Gastrocnemius medialis (tissue), 4 donors: Measurements from ENCODE around the gene DPH3. TPM values are rescaled to one million over a fixed set of nuclear protein-coding genes. Genes with fewer than 3 reads are reported as not detected.
A peak's percentile ranks its signal among the peaks of the same experiment; 100 is the strongest.

Source experiments
- ATAC-seq, 2 donors: fragments of 150-250 bp; one replicate each; pipeline ENCODE4 v1.9.1; 2016
- DNase-seq, 2 donors: peaks; one replicate each; pipeline ENCODE4 v3.0.0-alpha.2; 2019
- H3K27ac ChIP-seq, 4 donors: fragments of 200-600 bp; sonication (generic); 1 replicate in 1 of 4; 2 replicates in 3 of 4; pipeline ENCODE4 v1.5.1; 2016 to 2018; ENCODE audit warnings: mild to moderate bottlenecking in 2 of 4, moderate library complexity in 1 of 4
- H3K27me3 ChIP-seq, 3 donors: fragments of 200-600 bp; sonication (generic) in 2 of 3; 1 replicate in 1 of 3; 2 replicates in 2 of 3; pipeline versions ENCODE4 v1.5.1 to v1.6.0; 2016 to 2019; ENCODE audit warnings: mild to moderate bottlenecking in 1 of 3, moderate library complexity in 1 of 3
- H3K36me3 ChIP-seq, 2 donors: fragments of 200-600 bp; sonication (generic) in 1 of 2; one replicate each; pipeline ENCODE4 v1.5.1; 2017 to 2018
- H3K4me1 ChIP-seq, 2 donors: fragments of 200-600 bp; sonication (generic) in 1 of 2; one replicate each; pipeline ENCODE4 v1.5.1; 2016 to 2017; ENCODE audit warnings: mild to moderate bottlenecking in 2 of 2
- H3K4me3 ChIP-seq, 4 donors: fragments of 200-600 bp; sonication (generic) in 3 of 4; 1 replicate in 1 of 4; 2 replicates in 3 of 4; pipeline ENCODE4 v1.5.1; 2016 to 2019; ENCODE audit warnings: mild to moderate bottlenecking in 2 of 4
- H3K9me3 ChIP-seq, 3 donors: fragments of 200-600 bp; sonication (generic) in 2 of 3; 1 replicate in 1 of 3; 2 replicates in 2 of 3; pipeline ENCODE4 v1.5.1; 2016 to 2019
- CTCF ChIP-seq, 5 experiments: fragments of 450-650 bp in 3 of 5; fragments of 200-600 bp in 2 of 5; sonication (generic) in 2 of 5; IDR thresholded peaks in 4 of 5; conservative IDR thresholded peaks in 1 of 5; 1 replicate in 4 of 5; 2 replicates in 1 of 5; pipeline ENCODE4 v1.5.1; 2016 to 2019; ENCODE audit warnings: antibody characterized with exemption in 5 of 5, mild to moderate bottlenecking in 3 of 5, moderate library complexity in 3 of 5
- POLR2A ChIP-seq, 2 donors: fragments of 450-650 bp; IDR thresholded peaks; one replicate each; pipeline ENCODE4 v1.6.1; 2017; ENCODE audit warnings: antibody characterized with exemption in 2 of 2, mild to moderate bottlenecking in 2 of 2, moderate library complexity in 2 of 2
- in situ Hi-C, 4 donors: fragments of 200-750 bp; cut with MboI; loops; one replicate each; pipeline versions ENCODE4 v1.15.0 to v1.8.0; 2017; ENCODE audit warnings: low sequenced_read_pairs in 4 of 4
- intact Hi-C: fragments of 100-400 bp; cut with DNase I; formaldehyde crosslinking; loops from one replicate; pipeline ENCODE4 v1.15.1; 2023; ENCODE audit warnings: low total_unique reads
- total RNA-seq, 4 donors: library from RNA; depleted of rRNA; stranded (reverse); fragments of >200 nt; gene quantifications; one replicate each; pipeline versions ENCODE4 v1.1.0 to v1.2.3, GENCODE V29; 2016

Gene DPH3
- total RNA-seq, 4 donors from 2014 or later = 40.3 to 66.6 (median 44.2) TPM

GRCh38 chr3:16265455-16265786 is 678 bp upstream of the DPH3 start:
- in situ Hi-C loops = loop anchor here in 1 of 4 donors (25.0 kb wide), 1 partner anchor 653 kb away; the partner anchor contains the start of genes BTD and HACL1
- no peak for DNase-seq
- peaks cover 40 to 43% of the 10 kb centered on the region in 2 donors for H3K4me1 ChIP-seq

GRCh38 chr3:16264174-16264707 is 502 bp downstream of the DPH3 start:
- intact Hi-C loops (loop anchor here (10.0 kb wide), 1 partner anchor 631 kb away; no protein-coding TSS in a partner anchor), in situ Hi-C loops (loop anchor here in 1 of 4 donors (25.0 kb wide), 1 partner anchor 652 kb away; the partner anchor contains the start of genes BTD and HACL1)
- no peak for DNase-seq
- Histone ChIP-seq H3K27ac (peak overlapping the region; percentile 89 to 98 (median 92)), H3K36me3 (peaks cover 0 to 9% of the 10 kb centered on the region in 2 donors), H3K9me3 (no peaks in the 10 kb centered on the region), H3K4me1 (peaks cover 44 to 45% of the 10 kb centered on the region in 2 donors), H3K27me3 (no peaks in the 10 kb centered on the region), H3K4me3 (peak overlapping the region; percentile 65 to 91 (median 78))
- no peak for ATAC-seq
- TF ChIP-seq CTCF (IDR thresholded peaks at IDR 0.05 in 4 of 5, conservative IDR thresholded peaks at IDR 0.05 in 1 of 5) (no peak), POLR2A (IDR thresholded peaks at IDR 0.05) (no peak)

More at GRCh38 chr3:16265455-16265786, 678 bp upstream of the DPH3 start:
- Histone ChIP-seq H3K27ac (peak overlapping the region; percentile 85 to 98 (median 92)), H3K36me3 (no peaks in the 10 kb centered on the region), H3K4me3 (peak overlapping the region; percentile 65 to 91 (median 81)), H3K9me3 (no peaks in the 10 kb centered on the region), H3K27me3 (no peaks in the 10 kb centered on the region)
- TF ChIP-seq CTCF (IDR thresholded peaks at IDR 0.05 in 4 of 5, conservative IDR thresholded peaks at IDR 0.05 in 1 of 5) = no peak
- TF ChIP-seq POLR2A (IDR thresholded peaks at IDR 0.05) = no peak
- ATAC-seq = no peak
- intact Hi-C loops = loop anchor here (10.0 kb wide), 1 partner anchor 629 kb away; no protein-coding TSS in a partner anchor

- Histone ChIP-seq H3K27ac (no peak overlapping the region), H3K9me3 (no peaks in the 10 kb centered on the region), H3K36me3 (peaks cover 0 to 13% of the 10 kb centered on the region in 2 donors), H3K4me3 (no peak overlapping the region), H3K27me3 (no peaks in the 10 kb centered on the region), H3K4me1 (peaks cover 47% of the 10 kb centered on the region in 2 donors)
- in situ Hi-C loops = loop anchor here in 1 of 4 donors (25.0 kb wide), 1 partner anchor 650 kb away; the partner anchor contains the start of genes BTD and HACL1
- intact Hi-C loops = loop anchor here (10.0 kb wide), 1 partner anchor 633 kb away; no protein-coding TSS in a partner anchor
- no peak for TF ChIP-seq CTCF (IDR thresholded peaks at IDR 0.05 in 4 of 5, conservative IDR thresholded peaks at IDR 0.05 in 1 of 5)
- no peak for TF ChIP-seq POLR2A (IDR thresholded peaks at IDR 0.05)
- no peak for DNase-seq
- no peak for ATAC-seq
Measured at GRCh38 chr3:16262174-16262573, 2.6 kb downstream of the DPH3 start.

GRCh38 chr3:16260046-16260445 is 4.7 kb downstream of the DPH3 start:
- H3K9me3 ChIP-seq = no peaks in the 10 kb centered on the region
- peaks cover 0 to 13% of the 10 kb centered on the region in 2 donors for H3K36me3 ChIP-seq
- no peak overlapping the region for H3K4me3 ChIP-seq
- ATAC-seq = no peak
- in situ Hi-C loops (loop anchor here in 1 of 4 donors (25.0 kb wide), 1 partner anchor 648 kb away; the partner anchor contains the start of genes BTD and HACL1), intact Hi-C loops (loop anchor here (10.0 kb wide), 1 partner anchor 635 kb away; no protein-coding TSS in a partner anchor)
- H3K27ac ChIP-seq = no peak overlapping the region
- peaks cover 36 to 38% of the 10 kb centered on the region in 2 donors for H3K4me1 ChIP-seq
- H3K27me3 ChIP-seq = no peaks in the 10 kb centered on the region
- DNase-seq = no peak
- no peak for TF ChIP-seq CTCF (IDR thresholded peaks at IDR 0.05 in 4 of 5, conservative IDR thresholded peaks at IDR 0.05 in 1 of 5)
- TF ChIP-seq POLR2A (IDR thresholded peaks at IDR 0.05) = no peak
